ENCODE measurements around the gene FBXL16.

The FBXL16 gene

DNA sequence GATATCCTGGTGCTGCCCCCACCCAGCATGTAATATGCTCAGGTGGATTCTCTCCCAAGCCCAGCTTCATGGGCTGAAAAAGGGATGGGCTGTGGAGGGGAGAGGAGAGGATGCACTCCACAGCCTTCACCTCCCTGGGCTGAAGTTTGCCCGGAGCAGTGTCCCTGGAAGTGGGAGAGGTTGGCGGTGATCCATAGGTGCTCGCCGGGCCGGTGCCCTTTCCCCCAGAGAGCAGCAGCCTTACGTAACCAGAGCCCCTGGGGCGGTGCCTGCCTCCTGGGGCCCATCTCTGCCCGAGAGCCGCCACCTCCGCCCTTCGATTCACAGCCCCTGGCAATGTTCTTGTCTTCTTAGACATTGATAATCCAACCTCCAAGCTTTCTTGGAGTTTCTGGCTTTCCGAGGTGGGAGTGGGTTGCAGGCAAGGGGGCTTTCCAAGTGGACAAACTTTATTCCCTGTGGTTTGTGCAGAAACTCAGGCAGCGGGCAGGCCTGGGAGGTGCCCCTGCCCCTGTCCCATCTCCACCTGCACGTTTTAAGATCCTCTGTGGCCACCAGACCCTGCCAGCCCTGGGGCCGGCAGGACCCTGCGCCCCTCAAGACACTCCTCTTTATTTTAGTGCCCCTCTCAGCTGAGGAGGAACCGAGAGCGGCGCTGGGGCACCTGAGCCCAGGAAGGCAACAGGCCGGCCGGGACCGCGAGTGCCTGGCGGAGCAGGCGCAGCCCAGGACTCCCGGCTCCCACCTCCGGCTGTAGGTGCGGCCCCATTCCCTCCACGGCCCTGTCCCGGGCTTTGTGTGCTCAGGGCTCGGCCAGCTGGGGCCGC, 59.5 kb downstream of the FBXL16 start (continued):
- TF ChIP-seq, protein P1, sequence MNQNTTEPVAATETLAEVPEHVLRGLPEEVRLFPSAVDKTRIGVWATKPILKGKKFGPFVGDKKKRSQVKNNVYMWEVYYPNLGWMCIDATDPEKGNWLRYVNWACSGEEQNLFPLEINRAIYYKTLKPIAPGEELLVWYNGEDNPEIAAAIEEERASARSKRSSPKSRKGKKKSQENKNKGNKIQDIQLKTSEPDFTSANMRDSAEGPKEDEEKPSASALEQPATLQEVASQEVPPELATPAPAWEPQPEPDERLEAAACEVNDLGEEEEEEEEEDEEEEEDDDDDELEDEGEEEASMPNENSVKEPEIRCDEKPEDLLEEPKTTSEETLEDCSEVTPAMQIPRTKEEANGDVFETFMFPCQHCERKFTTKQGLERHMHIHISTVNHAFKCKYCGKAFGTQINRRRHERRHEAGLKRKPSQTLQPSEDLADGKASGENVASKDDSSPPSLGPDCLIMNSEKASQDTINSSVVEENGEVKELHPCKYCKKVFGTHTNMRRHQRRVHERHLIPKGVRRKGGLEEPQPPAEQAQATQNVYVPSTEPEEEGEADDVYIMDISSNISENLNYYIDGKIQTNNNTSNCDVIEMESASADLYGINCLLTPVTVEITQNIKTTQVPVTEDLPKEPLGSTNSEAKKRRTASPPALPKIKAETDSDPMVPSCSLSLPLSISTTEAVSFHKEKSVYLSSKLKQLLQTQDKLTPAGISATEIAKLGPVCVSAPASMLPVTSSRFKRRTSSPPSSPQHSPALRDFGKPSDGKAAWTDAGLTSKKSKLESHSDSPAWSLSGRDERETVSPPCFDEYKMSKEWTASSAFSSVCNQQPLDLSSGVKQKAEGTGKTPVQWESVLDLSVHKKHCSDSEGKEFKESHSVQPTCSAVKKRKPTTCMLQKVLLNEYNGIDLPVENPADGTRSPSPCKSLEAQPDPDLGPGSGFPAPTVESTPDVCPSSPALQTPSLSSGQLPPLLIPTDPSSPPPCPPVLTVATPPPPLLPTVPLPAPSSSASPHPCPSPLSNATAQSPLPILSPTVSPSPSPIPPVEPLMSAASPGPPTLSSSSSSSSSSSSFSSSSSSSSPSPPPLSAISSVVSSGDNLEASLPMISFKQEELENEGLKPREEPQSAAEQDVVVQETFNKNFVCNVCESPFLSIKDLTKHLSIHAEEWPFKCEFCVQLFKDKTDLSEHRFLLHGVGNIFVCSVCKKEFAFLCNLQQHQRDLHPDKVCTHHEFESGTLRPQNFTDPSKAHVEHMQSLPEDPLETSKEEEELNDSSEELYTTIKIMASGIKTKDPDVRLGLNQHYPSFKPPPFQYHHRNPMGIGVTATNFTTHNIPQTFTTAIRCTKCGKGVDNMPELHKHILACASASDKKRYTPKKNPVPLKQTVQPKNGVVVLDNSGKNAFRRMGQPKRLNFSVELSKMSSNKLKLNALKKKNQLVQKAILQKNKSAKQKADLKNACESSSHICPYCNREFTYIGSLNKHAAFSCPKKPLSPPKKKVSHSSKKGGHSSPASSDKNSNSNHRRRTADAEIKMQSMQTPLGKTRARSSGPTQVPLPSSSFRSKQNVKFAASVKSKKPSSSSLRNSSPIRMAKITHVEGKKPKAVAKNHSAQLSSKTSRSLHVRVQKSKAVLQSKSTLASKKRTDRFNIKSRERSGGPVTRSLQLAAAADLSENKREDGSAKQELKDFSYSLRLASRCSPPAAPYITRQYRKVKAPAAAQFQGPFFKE (tag by site-specific recombination; IDR thresholded peaks at IDR 0.05; ENCODE audit: borderline replicate concordance): no peak
- TF ChIP-seq GLIS2 (tag by site-specific recombination; IDR thresholded peaks at IDR 0.05) (no peak), REPIN1 (tag by site-specific recombination; IDR thresholded peaks at IDR 0.05; ENCODE audit: low read depth) (no peak), ZNF335 (tag by site-specific recombination; conservative IDR thresholded peaks at IDR 0.05) (no peak), ZNF140 (tag by site-specific recombination; IDR thresholded peaks at IDR 0.05) (no peak), ZNF341 (tag by site-specific recombination; IDR thresholded peaks at IDR 0.05; ENCODE audit: low read depth) (no peak), HOXC10 (CRISPR knock-in tag; IDR thresholded peaks at IDR 0.05) (no peak), ZNF558 (tag by site-specific recombination; IDR thresholded peaks at IDR 0.05) (no peak), YY2 (tag by site-specific recombination; IDR thresholded peaks at IDR 0.05) (no peak), ZNF830 (tag by site-specific recombination; IDR thresholded peaks at IDR 0.05; ENCODE audit: low read depth) (no peak), ZNF664 (tag by site-specific recombination; IDR thresholded peaks at IDR 0.05) (no peak), OVOL3 (tag by site-specific recombination; IDR thresholded peaks at IDR 0.05) (no peak), ZFP69B (tag by site-specific recombination; IDR thresholded peaks at IDR 0.05) (peak; percentile 48; the same call in 1 of the 2 replicates), ZBTB21 (tag by site-specific recombination; IDR thresholded peaks at IDR 0.05) (no peak), GLIS1 (tag by site-specific recombination; IDR thresholded peaks at IDR 0.05) (peak; percentile 46; the same call in 1 of the 2 replicates), ZNF248 (tag by site-specific recombination; IDR thresholded peaks at IDR 0.05) (no peak), ZNF311 (tag by site-specific recombination; IDR thresholded peaks at IDR 0.05; ENCODE audit: borderline replicate concordance) (no peak), ZNF843 (tag by site-specific recombination; IDR thresholded peaks at IDR 0.05) (no peak), ZNF23 (tag by site-specific recombination; IDR thresholded peaks at IDR 0.05; ENCODE audit: borderline replicate concordance) (no peak), ZBTB20 (tag by site-specific recombination; IDR thresholded peaks at IDR 0.05) (peak; percentile 19; the same call in 1 of the 2 replicates)
- TF ChIP-seq, protein P2, sequence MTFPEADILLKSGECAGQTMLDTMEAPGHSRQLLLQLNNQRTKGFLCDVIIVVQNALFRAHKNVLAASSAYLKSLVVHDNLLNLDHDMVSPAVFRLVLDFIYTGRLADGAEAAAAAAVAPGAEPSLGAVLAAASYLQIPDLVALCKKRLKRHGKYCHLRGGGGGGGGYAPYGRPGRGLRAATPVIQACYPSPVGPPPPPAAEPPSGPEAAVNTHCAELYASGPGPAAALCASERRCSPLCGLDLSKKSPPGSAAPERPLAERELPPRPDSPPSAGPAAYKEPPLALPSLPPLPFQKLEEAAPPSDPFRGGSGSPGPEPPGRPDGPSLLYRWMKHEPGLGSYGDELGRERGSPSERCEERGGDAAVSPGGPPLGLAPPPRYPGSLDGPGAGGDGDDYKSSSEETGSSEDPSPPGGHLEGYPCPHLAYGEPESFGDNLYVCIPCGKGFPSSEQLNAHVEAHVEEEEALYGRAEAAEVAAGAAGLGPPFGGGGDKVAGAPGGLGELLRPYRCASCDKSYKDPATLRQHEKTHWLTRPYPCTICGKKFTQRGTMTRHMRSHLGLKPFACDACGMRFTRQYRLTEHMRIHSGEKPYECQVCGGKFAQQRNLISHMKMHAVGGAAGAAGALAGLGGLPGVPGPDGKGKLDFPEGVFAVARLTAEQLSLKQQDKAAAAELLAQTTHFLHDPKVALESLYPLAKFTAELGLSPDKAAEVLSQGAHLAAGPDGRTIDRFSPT (tag by site-specific recombination; IDR thresholded peaks at IDR 0.05): no peak
- TF ChIP-seq, protein P3, sequence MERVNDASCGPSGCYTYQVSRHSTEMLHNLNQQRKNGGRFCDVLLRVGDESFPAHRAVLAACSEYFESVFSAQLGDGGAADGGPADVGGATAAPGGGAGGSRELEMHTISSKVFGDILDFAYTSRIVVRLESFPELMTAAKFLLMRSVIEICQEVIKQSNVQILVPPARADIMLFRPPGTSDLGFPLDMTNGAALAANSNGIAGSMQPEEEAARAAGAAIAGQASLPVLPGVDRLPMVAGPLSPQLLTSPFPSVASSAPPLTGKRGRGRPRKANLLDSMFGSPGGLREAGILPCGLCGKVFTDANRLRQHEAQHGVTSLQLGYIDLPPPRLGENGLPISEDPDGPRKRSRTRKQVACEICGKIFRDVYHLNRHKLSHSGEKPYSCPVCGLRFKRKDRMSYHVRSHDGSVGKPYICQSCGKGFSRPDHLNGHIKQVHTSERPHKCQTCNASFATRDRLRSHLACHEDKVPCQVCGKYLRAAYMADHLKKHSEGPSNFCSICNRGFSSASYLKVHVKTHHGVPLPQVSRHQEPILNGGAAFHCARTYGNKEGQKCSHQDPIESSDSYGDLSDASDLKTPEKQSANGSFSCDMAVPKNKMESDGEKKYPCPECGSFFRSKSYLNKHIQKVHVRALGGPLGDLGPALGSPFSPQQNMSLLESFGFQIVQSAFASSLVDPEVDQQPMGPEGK (tag by site-specific recombination; IDR thresholded peaks at IDR 0.05): peak; percentile 68; the same call in 1 of the 2 replicates
- TF ChIP-seq, protein P4, sequence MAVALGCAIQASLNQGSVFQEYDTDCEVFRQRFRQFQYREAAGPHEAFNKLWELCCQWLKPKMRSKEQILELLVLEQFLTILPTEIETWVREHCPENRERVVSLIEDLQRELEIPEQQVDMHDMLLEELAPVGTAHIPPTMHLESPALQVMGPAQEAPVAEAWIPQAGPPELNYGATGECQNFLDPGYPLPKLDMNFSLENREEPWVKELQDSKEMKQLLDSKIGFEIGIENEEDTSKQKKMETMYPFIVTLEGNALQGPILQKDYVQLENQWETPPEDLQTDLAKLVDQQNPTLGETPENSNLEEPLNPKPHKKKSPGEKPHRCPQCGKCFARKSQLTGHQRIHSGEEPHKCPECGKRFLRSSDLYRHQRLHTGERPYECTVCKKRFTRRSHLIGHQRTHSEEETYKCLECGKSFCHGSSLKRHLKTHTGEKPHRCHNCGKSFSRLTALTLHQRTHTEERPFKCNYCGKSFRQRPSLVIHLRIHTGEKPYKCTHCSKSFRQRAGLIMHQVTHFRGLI (tag by site-specific recombination; IDR thresholded peaks at IDR 0.05): no peak
- TF ChIP-seq, protein P5, sequence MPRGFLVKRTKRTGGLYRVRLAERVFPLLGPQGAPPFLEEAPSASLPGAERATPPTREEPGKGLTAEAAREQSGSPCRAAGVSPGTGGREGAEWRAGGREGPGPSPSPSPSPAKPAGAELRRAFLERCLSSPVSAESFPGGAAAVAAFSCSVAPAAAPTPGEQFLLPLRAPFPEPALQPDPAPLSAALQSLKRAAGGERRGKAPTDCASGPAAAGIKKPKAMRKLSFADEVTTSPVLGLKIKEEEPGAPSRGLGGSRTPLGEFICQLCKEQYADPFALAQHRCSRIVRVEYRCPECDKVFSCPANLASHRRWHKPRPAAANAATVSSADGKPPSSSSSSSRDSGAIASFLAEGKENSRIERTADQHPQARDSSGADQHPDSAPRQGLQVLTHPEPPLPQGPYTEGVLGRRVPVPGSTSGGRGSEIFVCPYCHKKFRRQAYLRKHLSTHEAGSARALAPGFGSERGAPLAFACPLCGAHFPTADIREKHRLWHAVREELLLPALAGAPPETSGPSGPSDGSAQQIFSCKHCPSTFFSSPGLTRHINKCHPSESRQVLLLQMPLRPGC (tag by site-specific recombination; IDR thresholded peaks at IDR 0.05): no peak
- TF ChIP-seq, protein P6, sequence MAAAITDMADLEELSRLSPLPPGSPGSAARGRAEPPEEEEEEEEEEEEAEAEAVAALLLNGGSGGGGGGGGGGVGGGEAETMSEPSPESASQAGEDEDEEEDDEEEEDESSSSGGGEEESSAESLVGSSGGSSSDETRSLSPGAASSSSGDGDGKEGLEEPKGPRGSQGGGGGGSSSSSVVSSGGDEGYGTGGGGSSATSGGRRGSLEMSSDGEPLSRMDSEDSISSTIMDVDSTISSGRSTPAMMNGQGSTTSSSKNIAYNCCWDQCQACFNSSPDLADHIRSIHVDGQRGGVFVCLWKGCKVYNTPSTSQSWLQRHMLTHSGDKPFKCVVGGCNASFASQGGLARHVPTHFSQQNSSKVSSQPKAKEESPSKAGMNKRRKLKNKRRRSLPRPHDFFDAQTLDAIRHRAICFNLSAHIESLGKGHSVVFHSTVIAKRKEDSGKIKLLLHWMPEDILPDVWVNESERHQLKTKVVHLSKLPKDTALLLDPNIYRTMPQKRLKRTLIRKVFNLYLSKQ (tag by site-specific recombination; IDR thresholded peaks at IDR 0.05; ENCODE audit: borderline replicate concordance): no peak

Measured in HEK293 (cell line).